Stimulated activated CD4-positive, alpha-beta T cell treated with anti-CD3 and anti-CD28 coated beads, Interleukin-2, amount 100 ng/mL, for 4 hours (primary cell): ENCODE data around the gene RNF126.
"Not testable (repeated sequence)": the region's sequence is repeated elsewhere in the genome, so short reads cannot be mapped to it uniquely, and the experiment has no call there.

ENCODE experiments used
- DNase-seq: peaks from one replicate; pipeline ENCODE4 v3.0.0-alpha.2; 2020; ENCODE audit warnings: low read depth

The RNF126 gene

GRCh38 chr19:611481-611868, 51.5 kb downstream of the RNF126 start:
- DNase-seq = peak; percentile 55

- no peak for DNase-seq
These were observed 52.1 kb downstream of the RNF126 start for GRCh38 chr19:610801-611480.

- DNase-seq = no peak
These were observed 52.8 kb downstream of the RNF126 start for GRCh38 chr19:610071-610800.

- no peak for DNase-seq
These were observed 54.0 kb downstream of the RNF126 start for GRCh38 chr19:609004-609346.

GRCh38 chr19:608155-609003, 54.6 kb downstream of the RNF126 start:
- no peak for DNase-seq

- DNase-seq = no peak
These were observed 55.5 kb downstream of the RNF126 start for GRCh38 chr19:607301-608154.

- not testable (repeated sequence) for DNase-seq
These were observed 57.7 kb downstream of the RNF126 start for GRCh38 chr19:605061-605971.

GRCh38 chr19:604355-604754, 58.7 kb downstream of the RNF126 start:
- DNase-seq = no peak

GRCh38 chr19:603779-604178, 59.2 kb downstream of the RNF126 start:
- not testable (repeated sequence) for DNase-seq

GRCh38 chr19:603302-603639, 59.7 kb downstream of the RNF126 start:
- not testable (repeated sequence) for DNase-seq

GRCh38 chr19:602391-603301, 60.4 kb downstream of the RNF126 start:
- no peak for DNase-seq

GRCh38 chr19:601790-602189, 61.2 kb downstream of the RNF126 start:
- DNase-seq = no peak

GRCh38 chr19:601310-601709, 61.7 kb downstream of the RNF126 start:
- DNase-seq = no peak
